ENCODE data around the gene TRIM17. TPM values are rescaled to one million over a fixed set of nuclear protein-coding genes. Genes with fewer than 3 reads are reported as not detected.

The TRIM17 gene
- total RNA-seq, 4 donors from 2014 or later: not detected

- intact Hi-C loops (cut with DNase I; ENCODE audit: low total_unique reads) (no loop called here), in situ Hi-C loops (cut with MboI; ENCODE audit: low pct_ligation_motif_present in 1 of 4, low pct_unique_long_range_greater_than_20kb in 1 of 4, low sequenced_read_pairs in 3 of 4) (no loop called here)
- no peaks in the 10 kb centered on the region for H3K36me3 ChIP-seq
- peak; percentile 52 for DNase-seq
- H3K4me3 ChIP-seq: no peak overlapping the region
- peaks cover 36% of the 10 kb centered on the region for H3K27me3 ChIP-seq
- WGBS, 2 donors (ENCODE audit: low coverage in 1 of 2): 65% methylated on average over 12 of the region's 25 CpGs; no CpG with 5 or more reads in 1 of the 2 donors
- H3K9me3 ChIP-seq: no peaks in the 10 kb centered on the region
- H3K4me1 ChIP-seq: peaks cover 5 to 26% (median 20%) of the 10 kb centered on the region in 4 donors
- no peak for TF ChIP-seq POLR2AphosphoS5 (IDR thresholded peaks at IDR 0.05)
- no peak for TF ChIP-seq POLR2A (IDR thresholded peaks at IDR 0.05)
- TF ChIP-seq EP300 (IDR thresholded peaks at IDR 0.05; ENCODE audit: low read depth): no peak
- TF ChIP-seq CTCF (IDR thresholded peaks at IDR 0.05): no peak
- H3K27ac ChIP-seq: peak overlapping the region in 3 of 4 donors; percentile 43 to 66 (median 53)
These were observed 41.7 kb downstream of the TRIM17 start for GRCh38 chr1:228374711-228375577.

GRCh38 chr1:228373681-228374571, 42.7 kb downstream of the TRIM17 start:
- Histone ChIP-seq H3K27me3 (peaks cover 27% of the 10 kb centered on the region), H3K9me3 (no peaks in the 10 kb centered on the region), H3K4me1 (peaks cover 3 to 20% (median 14%) of the 10 kb centered on the region in 4 donors), H3K36me3 (no peaks in the 10 kb centered on the region), H3K27ac (peak overlapping the region in 2 of 4 donors; percentile 41 to 60), H3K4me3 (no peak overlapping the region)
- TF ChIP-seq CTCF (IDR thresholded peaks at IDR 0.05) (no peak), EP300 (IDR thresholded peaks at IDR 0.05; ENCODE audit: low read depth) (no peak), POLR2A (IDR thresholded peaks at IDR 0.05) (no peak), POLR2AphosphoS5 (IDR thresholded peaks at IDR 0.05) (no peak)
- 60 to 86% methylated on average over 1 to 14 of the region's 14 CpGs for WGBS, 2 donors (ENCODE audit: low coverage in 1 of 2)
- in situ Hi-C loops (cut with MboI; ENCODE audit: low pct_ligation_motif_present in 1 of 4, low pct_unique_long_range_greater_than_20kb in 1 of 4, low sequenced_read_pairs in 3 of 4): no loop called here
- intact Hi-C loops (cut with DNase I; ENCODE audit: low total_unique reads): no loop called here
- DNase-seq: no peak

- TF ChIP-seq POLR2A (IDR thresholded peaks at IDR 0.05) (no peak), POLR2AphosphoS5 (IDR thresholded peaks at IDR 0.05) (no peak), CTCF (IDR thresholded peaks at IDR 0.05) (no peak), EP300 (IDR thresholded peaks at IDR 0.05; ENCODE audit: low read depth) (no peak)
- WGBS, 2 donors (ENCODE audit: low coverage in 1 of 2): 63 to 90% methylated on average over 2 to 12 of the region's 12 CpGs
- in situ Hi-C loops (cut with MboI; ENCODE audit: low pct_ligation_motif_present in 1 of 4, low pct_unique_long_range_greater_than_20kb in 1 of 4, low sequenced_read_pairs in 3 of 4): no loop called here
- Histone ChIP-seq H3K27me3 (peaks cover 25% of the 10 kb centered on the region), H3K9me3 (no peaks in the 10 kb centered on the region), H3K27ac (no peak overlapping the region), H3K4me3 (no peak overlapping the region), H3K4me1 (peaks cover 0 to 15% (median 7%) of the 10 kb centered on the region in 4 donors), H3K36me3 (no peaks in the 10 kb centered on the region)
- no peak for DNase-seq
- intact Hi-C loops (cut with DNase I; ENCODE audit: low total_unique reads): no loop called here
These were observed 43.5 kb downstream of the TRIM17 start for GRCh38 chr1:228373004-228373680.
